K562 (cell line): ENCODE measurements around the gene TNFSF13. TPM values are rescaled to one million over a fixed set of nuclear protein-coding genes. Genes with fewer than 3 reads are reported as not detected.

ENCODE experiments used
- CBX2 ChIP-seq: fragments of 200-600 bp; sonication (generic); IDR thresholded peaks from one replicate; pipeline ENCODE4 v1.6.1; 2012; ENCODE audit warnings: mild to moderate bottlenecking, low read length, inconsistent platforms; ENCODE audit not compliant: insufficient read depth, poor library complexity, severe bottlenecking
- COPS2 ChIP-seq: fragments of 450-650 bp; conservative IDR thresholded peaks from 2 replicates; pipeline ENCODE4 v1.6.1; 2016; ENCODE audit warnings: mild to moderate bottlenecking, moderate library complexity
- CREB3L1 ChIP-seq: fragments of 450-650 bp; IDR thresholded peaks from 2 replicates; pipeline ENCODE4 v1.6.1; 2014; ENCODE audit warnings: low read depth, mild to moderate bottlenecking, moderate library complexity, borderline replicate concordance
- CSDE1 ChIP-seq, 2 experiments: fragments of 450-650 bp; IDR thresholded peaks; 2 replicates each; pipeline ENCODE4 v1.6.1; 2016; ENCODE audit warnings: mild to moderate bottlenecking in 1 of 2
- DDX20 ChIP-seq: fragments of 450-650 bp; IDR thresholded peaks from 2 replicates; pipeline ENCODE4 v1.6.1; 2016; ENCODE audit warnings: missing genetic modification characterization, low read depth, mild to moderate bottlenecking, missing compliant biosample characterization, moderate library complexity
- DIDO1 ChIP-seq: fragments of 450-650 bp; IDR thresholded peaks from 2 replicates; pipeline ENCODE4 v1.6.1; 2016; ENCODE audit warnings: low read depth, missing biosample characterization, missing genetic modification characterization
- E2F5 ChIP-seq: sonication (generic); formaldehyde crosslinking; IDR thresholded peaks from 2 replicates; pipeline ENCODE4 v1.8.0; 2022; ENCODE audit warnings: mild to moderate bottlenecking, missing genetic modification reagents
- FOXJ2 ChIP-seq: fragments of 200-800 bp; sonication (Bioruptor generic); IDR thresholded peaks from 2 replicates; pipeline ENCODE4 v1.6.1; 2016; ENCODE audit warnings: missing genetic modification characterization, missing compliant biosample characterization
- FOXM1 ChIP-seq, 2 experiments: fragments of 450-650 bp in 1 of 2; sonication (generic) in 1 of 2; formaldehyde crosslinking in 1 of 2; IDR thresholded peaks; 2 replicates each; pipeline versions ENCODE4 v1.6.1 to v1.9.0; 2017 to 2022; ENCODE audit warnings: low read depth in 2 of 2, mild to moderate bottlenecking in 2 of 2, missing genetic modification reagents in 1 of 2, moderate library complexity in 1 of 2
- GTF2F1 ChIP-seq: IDR thresholded peaks from 2 replicates; pipeline ENCODE4 v1.6.1; 2011; ENCODE audit warnings: low read depth, low read length, improper control_type of control experiment
- HDAC1 ChIP-seq, 2 experiments: fragments of 450-650 bp; IDR thresholded peaks; 2 replicates each; pipeline ENCODE4 v1.6.1; 2016 to 2017; ENCODE audit warnings: inconsistent platforms in 1 of 2, mild to moderate bottlenecking in 1 of 2, moderate library complexity in 1 of 2
- MTA1 ChIP-seq: fragments of 450-650 bp; IDR thresholded peaks from 2 replicates; pipeline ENCODE4 v1.6.1; 2017; ENCODE audit warnings: borderline replicate concordance
- MTA3 ChIP-seq: fragments of 450-650 bp; formaldehyde crosslinking; IDR thresholded peaks from 2 replicates; pipeline ENCODE4 v1.6.1; 2017; ENCODE audit warnings: mild to moderate bottlenecking, borderline replicate concordance
- NCOA1 ChIP-seq: fragments of 450-650 bp; IDR thresholded peaks from 2 replicates; pipeline ENCODE4 v1.6.1; 2016; ENCODE audit warnings: low read depth
- RFX5 ChIP-seq: IDR thresholded peaks from 2 replicates; pipeline ENCODE4 v1.6.1; 2011; ENCODE audit warnings: low read depth, mild to moderate bottlenecking, improper control_type of control experiment, low read length
- ZNF274 ChIP-seq: IDR thresholded peaks from 2 replicates; pipeline ENCODE4 v1.6.1; 2011; ENCODE audit warnings: low read depth, mild to moderate bottlenecking, low read length, moderate library complexity, borderline replicate concordance
- ZNF347 ChIP-seq: fragments of 450-650 bp; formaldehyde crosslinking; IDR thresholded peaks from 2 replicates; pipeline ENCODE4 v1.4.0; 2020; ENCODE audit warnings: low read depth, mild to moderate bottlenecking, moderate library complexity
- ZNF584 ChIP-seq: fragments of 200-800 bp; sonication (Bioruptor generic); IDR thresholded peaks from 2 replicates; pipeline ENCODE4 v1.6.1; 2016; ENCODE audit warnings: low read depth, mild to moderate bottlenecking, missing genetic modification characterization, missing compliant biosample characterization
- polyA plus RNA-seq, 8 experiments: library from polyadenylated mRNA; depleted of rRNA in 4 of 8; stranded (reverse) in 5 of 8; unstranded in 3 of 8; fragments of >200 nt; fragmentation: Nextera tagmentation in 2 of 8; fragmentation: Illumina TruSeq in 1 of 8; extraction: Ambion mirVana in 2 of 8; extraction: Trizol in 1 of 8; gene quantifications; 2 replicates each; pipeline versions ENCODE4 v1.2.1 to v1.2.3, GENCODE V29; 2011 to 2014; ENCODE audit warnings: inconsistent platforms in 1 of 8, missing spikeins in 1 of 8
- total RNA-seq, 7 experiments: library from RNA; depleted of rRNA in 6 of 7; stranded (reverse); fragments of >200 nt in 6 of 7; fragmentation: Illumina TruSeq in 2 of 7; extraction: Trizol in 2 of 7; gene quantifications; 2 replicates each; pipeline versions ENCODE4 v1.2.1 to v1.2.3, GENCODE V29; 2011 to 2021; ENCODE audit warnings: low replicate concordance in 1 of 7
- TF ChIP-seq, protein P1 (sequence below): sonication (generic); formaldehyde crosslinking; IDR thresholded peaks from 2 replicates; pipeline ENCODE4 v1.8.1; 2023; ENCODE audit warnings: mild to moderate bottlenecking, missing genetic modification reagents

Gene TNFSF13
- total and polyA plus RNA-seq, 9 of the 15 experiments (the other 6 are each of a cell fraction or from before 2014, with no cell fraction given) = 0.04 to 0.51 (median 0.19) TPM; not detected in 1

GRCh38 chr17:7583253-7584109, 24.9 kb downstream of the TNFSF13 start, which contains the start of gene MPDU1 (continued):
- TF ChIP-seq, protein P1, sequence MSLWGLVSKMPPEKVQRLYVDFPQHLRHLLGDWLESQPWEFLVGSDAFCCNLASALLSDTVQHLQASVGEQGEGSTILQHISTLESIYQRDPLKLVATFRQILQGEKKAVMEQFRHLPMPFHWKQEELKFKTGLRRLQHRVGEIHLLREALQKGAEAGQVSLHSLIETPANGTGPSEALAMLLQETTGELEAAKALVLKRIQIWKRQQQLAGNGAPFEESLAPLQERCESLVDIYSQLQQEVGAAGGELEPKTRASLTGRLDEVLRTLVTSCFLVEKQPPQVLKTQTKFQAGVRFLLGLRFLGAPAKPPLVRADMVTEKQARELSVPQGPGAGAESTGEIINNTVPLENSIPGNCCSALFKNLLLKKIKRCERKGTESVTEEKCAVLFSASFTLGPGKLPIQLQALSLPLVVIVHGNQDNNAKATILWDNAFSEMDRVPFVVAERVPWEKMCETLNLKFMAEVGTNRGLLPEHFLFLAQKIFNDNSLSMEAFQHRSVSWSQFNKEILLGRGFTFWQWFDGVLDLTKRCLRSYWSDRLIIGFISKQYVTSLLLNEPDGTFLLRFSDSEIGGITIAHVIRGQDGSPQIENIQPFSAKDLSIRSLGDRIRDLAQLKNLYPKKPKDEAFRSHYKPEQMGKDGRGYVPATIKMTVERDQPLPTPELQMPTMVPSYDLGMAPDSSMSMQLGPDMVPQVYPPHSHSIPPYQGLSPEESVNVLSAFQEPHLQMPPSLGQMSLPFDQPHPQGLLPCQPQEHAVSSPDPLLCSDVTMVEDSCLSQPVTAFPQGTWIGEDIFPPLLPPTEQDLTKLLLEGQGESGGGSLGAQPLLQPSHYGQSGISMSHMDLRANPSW (CRISPR knock-in tag) = no peak
- no peak for TF ChIP-seq DDX20 (tag)
- TF ChIP-seq GTF2F1 = peak; percentile 69; the same call in 1 of the 2 replicates
- peak; percentile 36; the same call in 1 of the 2 replicates for TF ChIP-seq ZNF584 (CRISPR knock-in tag)
- peak; percentile 78; the same call in 1 of the 2 replicates for TF ChIP-seq MTA1
- peak; percentile 86; the same call in 1 of the 2 replicates for TF ChIP-seq E2F5
- peak in 1 of 2 experiments; percentile 54; a peak in 2 of 4 replicates for TF ChIP-seq HDAC1 (IDR thresholded peaks at IDR 0.05)
- TF ChIP-seq ZNF347 (CRISPR knock-in tag) = no peak
- no peak for TF ChIP-seq COPS2
- TF ChIP-seq CSDE1 (IDR thresholded peaks at IDR 0.05) = peak; percentile 49 to 88; a peak in 2 of 4 replicates
- TF ChIP-seq CREB3L1 = peak; percentile 96
- TF ChIP-seq RFX5 = no peak
- TF ChIP-seq CBX2 = no peak
- no peak for TF ChIP-seq FOXM1 (IDR thresholded peaks at IDR 0.05; ENCODE audit: low read depth)
- TF ChIP-seq FOXM1 (CRISPR knock-in tag; IDR thresholded peaks at IDR 0.05; ENCODE audit: low read depth) = 0 out of 2 replicates have a peak, but pooled peaks have one; percentile 67
- TF ChIP-seq DIDO1 (tag) = peak; percentile 75; the same call in 1 of the 2 replicates
- peak; percentile 89 for TF ChIP-seq NCOA1
- TF ChIP-seq ZNF274 = no peak
- 0 out of 2 replicates have a peak, but pooled peaks have one; percentile 57 for TF ChIP-seq FOXJ2 (tag)
- no peak; the same call in 1 of the 2 replicates for TF ChIP-seq MTA3
